Islet precursor cell (in vitro differentiated cells): Measurements from ENCODE around the gene WWOX.
A peak's percentile ranks its signal among the peaks of the same experiment; 100 is the strongest.

ENCODE experiments used
- DNase-seq: peaks from one replicate; pipeline ENCODE4 v3.0.0-alpha.2; 2018

The WWOX gene

DNA sequence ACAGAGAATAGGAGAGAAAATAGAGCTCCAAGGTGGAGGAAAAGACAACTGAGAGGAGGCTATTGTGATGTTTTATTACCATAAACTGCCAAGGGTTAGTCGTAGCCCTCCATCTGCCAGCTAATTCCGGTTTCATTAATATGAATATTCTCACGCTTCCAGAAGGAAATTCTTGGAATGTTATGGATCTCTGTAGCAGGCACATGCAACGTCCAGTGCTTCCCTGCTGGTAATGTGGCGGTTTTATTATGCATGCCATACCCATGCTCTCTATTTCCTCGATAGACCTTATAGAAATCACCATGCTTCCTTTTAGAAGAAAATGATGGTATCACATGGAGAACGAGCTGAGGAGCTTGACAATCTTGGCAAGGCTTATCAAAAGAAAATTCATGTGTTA lies 1037.5 kb downstream of the WWOX start:
- DNase-seq = no peak

GRCh38 chr16:79137426-79137939 lies 1038.0 kb downstream of the WWOX start:
- DNase-seq = no peak

GRCh38 chr16:79139799-79140198 lies 1040.3 kb downstream of the WWOX start:
- no peak for DNase-seq

DNA sequence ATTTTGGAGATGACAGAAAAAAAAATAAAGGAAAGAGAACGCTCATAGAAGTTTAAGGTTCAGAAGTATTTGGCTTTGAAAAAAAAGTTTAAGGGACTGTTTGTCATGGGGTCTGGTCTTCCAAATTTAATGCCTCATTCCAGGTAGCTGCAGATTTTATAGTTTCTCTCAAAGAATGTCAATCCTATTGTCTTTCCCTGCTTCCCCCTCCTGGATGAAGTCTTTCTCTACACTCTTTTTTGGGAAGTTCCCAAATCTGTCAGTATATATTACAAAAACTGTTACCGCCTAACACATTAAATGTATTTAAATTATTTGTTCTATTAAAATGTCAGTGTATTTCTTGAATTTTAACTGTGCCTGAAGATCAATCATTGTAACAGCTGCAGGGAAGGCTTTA lies 1043.6 kb downstream of the WWOX start:
- no peak for DNase-seq

DNA sequence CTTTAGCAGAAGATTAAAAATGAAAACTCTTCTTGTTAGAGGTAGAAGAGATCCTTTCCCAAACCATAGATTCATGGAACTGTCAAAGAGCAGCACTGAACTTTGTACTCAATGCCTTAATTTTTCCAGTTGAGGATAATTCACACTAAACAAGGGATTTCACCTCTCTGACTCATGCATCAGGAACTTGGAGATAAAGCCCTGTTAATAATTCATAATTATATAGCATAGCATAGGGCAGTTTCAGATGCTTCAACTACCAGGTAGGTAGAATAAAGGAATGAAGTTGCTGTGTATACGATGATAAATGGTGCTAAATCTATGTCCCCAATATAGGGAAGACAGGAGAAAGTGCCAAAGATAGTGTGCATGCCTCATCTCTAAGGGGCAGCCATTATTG lies 1050.7 kb downstream of the WWOX start:
- DNase-seq = no peak

DNA sequence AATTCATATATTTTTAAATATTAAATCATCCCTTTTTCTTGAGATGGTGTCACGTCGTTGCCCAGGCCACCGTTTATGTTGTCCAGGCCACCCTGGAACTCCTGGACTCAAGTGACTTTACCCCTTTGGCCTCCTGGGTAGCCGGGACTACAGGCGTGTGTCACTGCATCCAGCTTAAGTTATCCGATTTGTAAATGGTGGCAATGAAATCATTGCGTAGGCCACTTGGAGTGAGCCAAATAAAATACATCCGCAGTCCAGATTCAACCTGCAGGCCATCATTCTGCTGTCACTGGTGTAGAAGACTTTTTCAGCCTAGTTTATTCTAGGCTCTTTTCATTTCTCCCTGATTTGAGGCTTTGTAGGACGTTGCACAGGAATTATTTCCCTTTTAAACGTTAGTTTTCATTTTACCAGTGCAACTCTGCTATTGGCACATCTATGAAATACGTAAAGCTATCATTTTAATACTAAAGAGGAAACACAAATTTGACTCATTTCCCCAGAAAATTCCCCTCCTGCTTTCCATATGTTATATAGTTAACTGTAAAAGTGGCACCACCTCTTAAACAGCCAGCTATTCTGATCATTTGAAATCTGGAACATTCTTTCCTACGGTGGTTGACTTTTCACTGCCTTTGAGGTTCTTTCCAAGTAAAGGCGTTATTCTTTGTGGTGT lies 1051.3 kb downstream of the WWOX start:
- no peak for DNase-seq

DNA sequence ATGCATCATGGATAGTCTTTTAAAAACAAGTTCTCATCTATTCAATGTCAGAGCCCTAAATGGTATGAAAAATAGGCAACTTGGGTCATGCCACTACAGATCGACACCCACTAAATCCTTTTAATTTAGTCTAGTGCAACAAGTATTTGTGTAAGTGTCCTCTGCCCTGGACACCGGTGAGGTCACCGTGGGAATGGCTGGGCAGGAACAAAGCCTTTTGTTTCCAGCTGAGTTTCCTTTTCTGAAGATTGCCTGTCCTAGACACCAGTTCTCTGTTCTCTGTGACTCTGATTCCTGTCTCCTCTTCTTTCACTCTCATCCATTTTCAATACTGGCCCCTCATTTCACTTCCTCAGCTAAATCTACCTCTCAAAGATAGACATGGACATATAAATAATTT lies 1054.6 kb downstream of the WWOX start:
- peak; percentile 64 for DNase-seq

GRCh38 chr16:79155471-79155870 lies 1056.0 kb downstream of the WWOX start:
- no peak for DNase-seq

DNA sequence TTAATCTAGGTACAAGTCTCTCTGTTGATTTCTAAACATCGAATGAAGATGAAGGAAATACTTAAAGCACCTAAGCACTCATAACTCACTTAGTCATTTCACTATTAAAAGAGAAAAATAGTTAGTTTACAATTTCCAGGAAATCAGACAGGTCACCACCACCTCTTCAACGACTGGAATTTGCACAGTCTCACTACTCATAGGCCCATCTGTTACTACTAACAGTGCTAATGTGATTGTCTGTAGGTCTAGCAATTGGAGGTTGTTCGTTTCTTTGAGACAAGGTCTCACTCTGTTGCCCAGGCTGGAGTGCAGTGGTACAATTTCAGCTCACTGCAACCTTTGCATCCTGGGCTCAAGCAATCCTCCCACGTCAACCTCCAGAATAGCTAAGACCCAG lies 1056.5 kb downstream of the WWOX start:
- no peak for DNase-seq

- no peak for DNase-seq
Observed at GRCh38 chr16:79156761-79157160, 1057.3 kb downstream of the WWOX start.

DNA sequence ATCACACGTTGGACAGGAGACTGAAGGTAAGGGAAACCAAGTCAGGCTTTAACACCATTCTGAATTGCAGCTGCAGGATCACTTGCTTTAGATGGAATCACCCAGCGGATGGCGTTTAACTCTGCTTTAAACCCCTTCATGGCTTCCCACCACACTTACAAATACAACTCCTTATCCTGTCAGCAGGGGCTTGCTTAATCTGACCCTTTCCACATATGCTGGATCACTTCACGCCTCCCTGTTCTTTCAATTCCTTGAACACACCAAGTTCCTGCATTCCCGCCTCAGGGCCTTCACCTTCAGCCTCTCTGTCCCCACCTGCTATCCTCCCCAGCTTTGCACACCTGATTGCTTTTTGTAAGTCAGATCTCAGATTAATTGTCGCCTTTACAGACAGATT lies 1058.9 kb downstream of the WWOX start:
- no peak for DNase-seq

DNA sequence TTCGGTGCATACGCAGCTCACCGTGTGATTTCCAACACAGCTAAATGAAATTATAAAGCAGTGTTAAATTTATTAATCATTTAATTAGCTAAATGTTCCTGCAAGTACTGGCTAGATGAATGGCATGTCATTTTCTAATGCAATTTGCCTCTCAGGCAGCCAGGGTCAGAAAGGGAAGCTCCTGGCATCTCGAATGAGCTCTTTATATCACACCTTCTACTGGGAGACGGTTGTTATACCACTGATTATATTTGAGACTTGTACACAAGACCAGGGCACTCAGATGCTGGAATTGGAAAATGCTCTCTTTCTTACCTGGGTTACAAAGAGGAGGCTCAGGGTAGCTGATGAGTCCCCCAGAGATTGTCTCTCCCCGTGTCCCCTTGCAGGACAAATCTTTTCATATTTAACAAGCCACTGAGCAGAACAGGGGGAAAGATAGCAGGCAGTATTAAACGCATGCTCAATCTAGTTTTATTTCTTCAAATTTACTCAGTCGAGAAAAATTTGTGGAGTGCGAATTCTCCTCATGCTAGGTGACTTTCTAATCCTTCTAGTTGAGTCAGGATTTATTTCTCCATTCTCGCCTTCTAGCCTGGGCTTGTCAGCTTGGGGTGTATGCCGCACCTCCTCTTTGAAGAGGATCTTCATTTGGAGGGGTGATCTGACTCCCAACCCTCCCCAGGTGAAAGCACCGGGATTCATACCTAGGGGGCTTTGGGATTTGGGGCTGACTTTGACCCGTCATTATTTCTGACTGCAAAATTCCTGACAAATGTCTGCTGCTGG lies 1060.0 kb downstream of the WWOX start:
- no peak for DNase-seq

DNA sequence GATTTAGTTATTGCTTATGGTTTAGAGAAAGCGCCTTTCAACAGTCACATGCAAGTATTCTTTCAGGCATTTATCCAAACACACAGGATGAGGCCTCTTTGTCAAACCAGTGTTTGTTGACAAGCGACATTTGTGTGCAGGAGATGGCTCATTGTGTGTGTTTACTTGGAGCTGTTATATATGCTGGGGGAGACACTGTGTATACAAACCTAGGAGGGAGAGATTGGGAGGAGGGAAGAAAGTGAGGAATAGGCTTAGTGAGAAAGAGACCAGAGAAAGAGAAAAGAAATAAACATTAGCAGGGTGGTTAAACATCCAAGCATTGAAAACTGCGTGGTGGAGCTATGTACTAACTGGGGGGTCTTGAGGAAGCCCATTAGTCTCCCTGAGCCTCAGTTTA lies 1063.5 kb downstream of the WWOX start:
- DNase-seq = no peak

DNA sequence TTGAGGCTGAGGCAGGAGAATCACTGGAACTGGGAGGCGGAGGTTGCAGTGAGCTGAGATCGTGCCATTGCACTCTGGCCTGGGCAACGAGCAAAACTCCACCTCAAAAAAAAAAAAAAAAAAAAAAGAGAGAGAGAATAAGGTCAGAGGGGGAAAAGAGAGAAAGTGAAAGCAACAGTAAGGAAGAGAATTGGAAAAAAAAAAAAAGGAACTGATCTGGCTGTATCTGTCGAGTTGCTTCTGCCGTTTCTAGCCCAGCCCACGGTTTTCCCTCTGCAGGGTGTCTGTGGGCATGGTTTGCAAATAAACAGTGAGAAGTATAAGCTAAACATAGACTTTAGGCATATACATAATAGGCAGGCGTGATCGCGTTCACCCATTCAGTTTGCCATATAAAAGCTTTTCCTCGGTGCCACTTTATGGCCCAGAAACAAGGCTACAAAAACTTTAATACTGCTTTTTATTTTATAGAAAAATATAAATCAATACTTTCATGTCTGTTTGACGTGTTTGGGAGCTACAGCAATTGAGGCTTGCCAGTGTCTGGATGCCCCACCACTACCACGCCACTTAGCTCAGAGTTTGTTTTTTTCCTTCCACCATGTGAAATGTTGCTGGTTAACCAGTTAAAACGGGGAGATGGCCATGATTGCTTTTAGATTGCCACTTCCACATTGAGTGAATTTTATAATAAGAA lies 1064.4 kb downstream of the WWOX start:
- DNase-seq = no peak

- no peak for DNase-seq
Observed at GRCh38 chr16:79164388-79164995, 1065.0 kb downstream of the WWOX start.

DNA sequence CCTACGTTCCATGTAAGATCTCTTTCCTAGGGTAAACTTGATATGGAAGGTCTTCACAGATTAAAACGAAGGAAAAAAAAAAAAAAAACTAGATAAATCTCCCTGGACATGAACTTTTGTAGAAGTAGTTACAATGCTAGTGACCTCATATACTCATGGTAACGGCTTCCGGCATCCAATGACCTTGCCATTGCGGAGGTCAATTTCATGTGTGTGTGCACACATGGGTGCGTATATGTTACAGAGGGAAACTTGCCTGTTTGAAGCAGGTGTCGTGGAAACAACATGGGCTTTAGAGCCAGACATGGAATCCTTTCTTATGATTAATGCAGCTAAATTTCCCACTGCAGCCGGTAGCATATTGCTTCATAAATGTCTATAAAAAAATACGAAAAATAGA lies 1065.6 kb downstream of the WWOX start:
- no peak for DNase-seq

GRCh38 chr16:79165506-79165905 lies 1066.1 kb downstream of the WWOX start:
- no peak for DNase-seq

DNA sequence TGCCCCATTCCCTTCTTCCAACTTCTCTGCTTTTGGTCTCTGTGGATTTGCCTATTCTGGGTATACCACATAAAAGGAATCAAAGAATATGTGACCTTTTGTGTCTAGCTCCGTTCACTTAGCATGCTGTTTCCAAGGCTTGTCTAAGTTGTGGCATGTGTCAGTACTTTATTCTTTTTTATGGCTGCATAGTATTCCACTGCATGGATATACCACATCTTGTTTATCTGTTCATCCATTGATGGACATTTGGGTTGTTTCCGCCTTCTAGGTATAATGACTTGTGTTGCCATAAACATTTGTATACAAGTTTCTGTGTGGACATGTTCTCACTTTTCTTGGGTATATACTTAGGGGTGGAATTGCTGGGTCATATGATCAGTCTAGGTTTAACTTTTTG lies 1068.4 kb downstream of the WWOX start:
- no peak for DNase-seq

- no peak for DNase-seq
Observed at GRCh38 chr16:79168321-79168720, 1068.9 kb downstream of the WWOX start.

DNA sequence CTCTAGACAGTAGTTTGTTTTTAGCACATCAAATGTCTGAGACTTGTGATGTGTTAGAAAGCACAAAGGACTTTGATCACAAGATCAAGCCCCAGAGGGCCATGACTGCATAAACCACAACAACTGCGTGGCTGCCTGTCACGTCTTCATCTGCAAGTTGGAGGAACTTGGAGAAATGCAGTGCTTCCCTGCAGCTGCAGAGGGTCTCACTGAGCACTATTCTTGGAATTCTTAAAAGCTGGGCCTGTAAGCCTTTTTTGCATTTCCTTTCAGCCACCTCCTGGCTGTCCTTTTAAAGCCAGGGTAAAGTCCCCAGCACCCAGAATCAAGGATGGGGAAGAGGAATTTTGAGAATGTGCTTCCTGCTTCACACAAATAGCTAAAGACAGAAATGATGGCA lies 1069.8 kb downstream of the WWOX start:
- DNase-seq = peak; percentile 88

GRCh38 chr16:79170555-79171246 lies 1071.2 kb downstream of the WWOX start:
- DNase-seq = no peak

DNA sequence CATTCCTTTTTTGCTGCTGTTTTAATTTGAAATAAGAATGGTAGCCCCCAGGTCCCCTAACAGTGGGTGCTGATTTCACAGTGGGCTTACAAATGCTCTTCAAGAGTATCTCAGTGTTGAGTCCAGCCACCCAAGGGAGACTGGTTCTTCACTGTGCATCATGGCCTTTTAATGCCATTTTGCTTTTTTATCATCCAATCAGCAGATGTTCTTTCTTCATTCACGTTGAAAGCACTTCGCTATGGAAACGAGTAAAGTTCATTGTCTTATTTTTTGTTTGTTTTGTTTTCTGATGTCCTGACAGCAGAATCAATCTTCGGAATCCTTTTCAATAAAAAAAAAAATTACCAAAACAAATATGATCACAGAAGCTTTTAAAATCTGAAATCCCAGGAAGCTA lies 1072.0 kb downstream of the WWOX start:
- no peak for DNase-seq
